ENCODE data around the gene ZYG11A.
"Not testable (repeated sequence)": the region's sequence is repeated elsewhere in the genome, so short reads cannot be mapped to it uniquely, and the experiment has no call there.

Gene ZYG11A

DNA sequence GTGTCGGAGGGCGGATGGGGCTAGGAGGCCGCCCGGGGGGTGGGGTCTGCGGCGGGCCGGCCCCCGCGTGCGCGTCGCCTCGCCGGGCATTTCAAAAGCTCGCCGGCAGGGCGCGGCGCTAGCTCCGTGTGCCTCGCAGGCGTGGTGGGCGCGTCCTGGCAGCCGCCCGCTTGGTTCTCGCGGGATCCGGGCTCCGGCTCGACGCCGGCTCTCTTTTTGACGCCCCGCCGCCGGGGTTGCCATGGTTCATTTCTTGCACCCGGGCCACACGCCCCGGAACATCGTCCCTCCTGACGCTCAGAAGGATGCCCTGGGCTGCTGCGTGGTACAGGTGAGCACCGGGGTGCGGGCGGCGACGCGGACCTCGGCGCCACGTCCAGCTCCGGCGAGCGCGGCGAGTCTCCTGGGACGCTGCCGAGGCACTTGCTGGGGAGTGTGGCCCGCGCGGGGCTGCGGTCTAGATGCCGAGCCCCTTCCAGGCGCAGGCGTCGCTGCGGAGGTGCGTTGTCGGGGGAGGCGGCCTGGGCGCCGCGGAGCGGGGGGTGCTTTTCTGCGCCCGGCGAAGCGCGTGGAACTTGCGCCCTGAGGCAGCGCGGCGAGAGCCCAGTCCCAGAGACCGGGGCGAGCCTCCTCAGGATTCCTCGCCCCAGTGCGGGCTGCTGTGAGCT is at the start of gene ZYG11A:
Gene ZYG11A (plus strand): TSS at position 118 of the 668 bp plus-strand sequence. CDS start 124 bp downstream, at position 242.
- peak; percentile 71 for DNase-seq (ENCODE audit: low spot score)

DNA sequence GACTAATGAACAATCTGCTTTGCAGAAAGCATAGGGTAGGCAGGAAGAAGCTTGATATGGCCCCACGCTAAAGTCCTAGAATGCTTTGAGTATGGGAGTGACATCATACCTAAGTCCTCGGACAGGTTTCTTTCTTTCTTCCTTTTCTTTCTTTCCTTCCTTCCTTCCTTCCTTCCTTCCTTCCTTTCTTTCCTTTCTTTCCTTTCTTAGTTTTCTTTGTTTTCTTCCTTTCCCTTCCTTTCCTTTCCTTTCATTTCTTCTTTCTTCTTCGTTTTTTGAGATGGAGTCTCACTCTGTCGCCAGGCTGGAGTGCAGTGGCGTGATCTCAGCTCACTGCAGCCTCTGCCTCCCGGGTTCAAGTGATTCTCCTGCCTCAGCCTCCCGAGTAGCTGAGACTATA is 48.8 kb upstream of the ZYG11A start:
- DNase-seq (ENCODE audit: low spot score): not testable (repeated sequence)

DNA sequence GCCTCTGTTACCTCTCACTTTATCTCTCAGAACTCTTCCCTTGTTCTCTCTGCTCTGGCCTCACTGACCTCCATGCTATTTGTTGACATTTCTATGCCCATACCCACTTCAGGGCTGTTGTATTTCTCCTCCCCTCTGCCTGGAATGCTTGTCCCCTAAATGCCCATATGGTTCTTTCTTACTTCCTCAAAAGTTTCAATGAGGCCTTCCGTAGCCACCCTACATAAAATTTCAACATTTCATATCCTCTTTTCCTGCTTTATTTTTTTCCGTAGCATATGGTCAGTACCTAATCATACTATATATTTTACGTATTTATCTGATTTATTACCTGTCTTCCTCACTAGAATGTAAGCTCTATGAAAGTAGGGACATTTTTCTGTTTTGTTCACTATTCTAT is 47.1 kb upstream of the ZYG11A start:
- DNase-seq (ENCODE audit: low spot score): no peak

DNA sequence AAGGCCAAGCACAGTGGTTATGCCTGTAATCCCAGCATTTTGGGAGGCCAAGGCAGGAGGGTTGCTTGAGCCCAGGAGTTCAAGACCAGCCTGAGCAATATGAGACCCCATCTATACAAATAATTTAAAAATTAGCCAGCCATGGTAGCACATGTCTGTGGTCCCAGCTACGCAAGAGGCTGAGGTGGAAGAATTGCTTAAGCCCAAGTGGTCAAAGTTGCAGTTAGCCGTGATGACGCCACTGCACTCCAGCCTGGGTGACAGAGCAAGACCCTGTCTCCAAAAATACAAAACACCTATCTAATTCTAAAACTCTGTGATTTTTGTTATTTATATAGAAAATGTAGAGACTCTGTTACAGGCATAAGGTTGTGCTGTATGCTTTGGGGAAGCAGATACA is 44.2 kb upstream of the ZYG11A start:
- no peak for DNase-seq (ENCODE audit: low spot score)

DNA sequence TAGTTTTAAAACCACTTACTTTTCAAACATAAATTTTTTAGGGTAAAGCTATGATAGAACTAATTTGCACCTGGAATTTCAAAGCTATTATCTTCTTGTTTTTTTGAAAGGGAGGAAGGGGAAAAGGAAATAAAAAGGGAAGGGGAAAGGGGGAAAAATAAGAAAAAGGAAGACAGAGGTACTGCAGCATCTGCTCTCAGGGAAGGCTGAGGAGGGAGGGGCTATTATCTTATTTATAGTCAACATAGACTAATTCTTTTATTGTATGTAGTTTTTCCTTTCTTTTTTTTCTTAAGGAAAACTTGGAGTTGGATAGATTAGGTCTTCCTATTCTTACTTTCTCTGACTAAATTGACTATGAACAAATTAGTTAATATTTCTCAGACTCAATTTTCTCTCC is 41.5 kb upstream of the ZYG11A start:
- DNase-seq (ENCODE audit: low spot score): no peak

DNA sequence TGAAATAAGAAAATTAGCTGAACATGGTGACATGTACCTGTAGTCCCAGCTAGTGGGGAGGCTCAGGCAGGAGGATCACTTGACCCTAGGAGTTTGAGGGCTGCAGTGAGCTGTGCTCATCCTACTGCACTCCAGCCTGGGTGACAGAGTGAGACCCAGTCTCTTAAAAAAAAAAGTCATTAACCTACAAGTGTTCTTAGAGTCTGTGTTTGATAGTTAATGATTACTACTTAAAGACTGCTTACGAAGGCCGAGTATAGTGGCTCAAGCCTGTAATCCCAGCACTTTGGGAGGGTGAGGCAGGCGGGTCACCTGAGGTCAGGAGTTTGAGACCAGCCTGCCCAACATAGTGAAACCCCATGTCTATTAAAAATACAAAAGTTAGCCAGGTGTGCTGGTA is 38.5 kb upstream of the ZYG11A start:
- not testable (repeated sequence) for DNase-seq (ENCODE audit: low spot score)

DNA sequence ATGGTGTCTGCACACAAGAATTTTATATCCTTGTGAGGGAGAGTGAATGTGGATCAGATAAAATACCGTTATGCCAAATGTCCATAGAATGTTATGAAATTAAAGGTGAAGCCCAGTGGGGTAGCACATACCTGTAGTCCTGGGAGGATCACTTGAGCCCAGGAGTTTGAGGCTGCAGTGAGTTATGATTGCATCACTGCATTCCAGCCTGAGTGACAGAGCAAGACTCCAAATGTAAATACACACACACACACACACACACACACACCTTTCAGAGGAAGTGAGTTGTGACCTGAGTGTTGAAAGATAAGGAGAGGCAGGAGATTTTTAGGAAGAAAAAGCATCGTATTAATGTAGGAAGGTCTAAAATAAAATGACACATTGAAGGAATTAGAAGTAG is 28.1 kb upstream of the ZYG11A start:
- DNase-seq (ENCODE audit: low spot score): no peak

DNA sequence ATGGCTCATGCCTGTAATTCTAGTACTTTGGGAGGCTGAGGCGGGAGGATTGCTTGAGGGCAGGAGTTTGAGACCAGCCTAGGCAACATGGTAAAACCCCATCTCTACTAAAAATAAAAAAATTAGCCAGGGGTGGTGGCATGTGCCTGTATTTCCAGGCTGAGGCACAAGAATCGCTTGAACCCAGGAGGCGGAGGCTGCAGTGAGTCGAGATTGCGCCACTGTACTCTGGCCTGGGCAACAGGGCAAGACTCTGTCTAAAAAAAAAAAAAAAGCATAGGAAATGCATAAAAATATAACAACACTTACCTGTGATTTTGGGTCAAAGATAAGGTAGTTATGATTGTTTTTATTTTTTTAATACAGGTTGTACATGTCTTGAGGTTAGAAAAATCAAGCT is 21.7 kb upstream of the ZYG11A start:
- DNase-seq (ENCODE audit: low spot score): not testable (repeated sequence)

DNA sequence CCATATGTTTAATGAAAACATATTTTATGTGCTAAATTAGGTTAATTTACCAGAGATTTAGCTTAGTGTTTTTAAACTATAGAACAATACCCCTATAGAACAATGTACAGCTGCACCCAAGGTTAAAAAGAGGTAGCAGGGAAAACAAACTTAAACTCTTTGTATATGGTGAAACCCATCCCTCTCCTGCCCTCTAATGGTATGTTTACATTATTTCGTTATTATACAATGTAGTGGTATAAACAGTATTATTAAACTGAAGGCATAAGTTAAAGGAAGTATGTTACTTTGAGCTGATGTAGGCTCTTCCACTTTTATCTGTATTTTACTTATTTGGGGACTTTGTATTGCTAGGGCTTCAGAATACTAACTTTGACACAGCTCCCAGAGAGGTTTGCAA is 16.7 kb upstream of the ZYG11A start:
- DNase-seq (ENCODE audit: low spot score): no peak

DNA sequence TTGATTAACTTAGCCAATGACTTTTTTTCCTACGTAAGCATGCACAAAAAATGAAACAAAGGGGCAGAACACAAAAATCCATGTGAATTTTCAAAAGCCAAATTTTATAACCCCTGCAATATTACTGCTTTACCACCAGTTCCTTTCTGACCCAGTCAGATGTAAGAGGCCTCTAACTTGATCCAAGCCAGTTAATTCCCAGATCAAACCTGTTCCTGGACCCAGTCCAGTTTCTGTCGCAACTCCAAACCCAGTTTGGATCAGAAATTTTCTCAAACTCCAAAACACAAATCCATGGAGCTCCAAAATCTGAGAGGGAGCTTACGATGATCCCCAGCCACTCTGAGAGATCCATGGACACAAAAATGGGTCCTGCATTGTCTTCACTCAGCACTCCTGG is 7.8 kb upstream of the ZYG11A start:
- no peak for DNase-seq (ENCODE audit: low spot score)

DNA sequence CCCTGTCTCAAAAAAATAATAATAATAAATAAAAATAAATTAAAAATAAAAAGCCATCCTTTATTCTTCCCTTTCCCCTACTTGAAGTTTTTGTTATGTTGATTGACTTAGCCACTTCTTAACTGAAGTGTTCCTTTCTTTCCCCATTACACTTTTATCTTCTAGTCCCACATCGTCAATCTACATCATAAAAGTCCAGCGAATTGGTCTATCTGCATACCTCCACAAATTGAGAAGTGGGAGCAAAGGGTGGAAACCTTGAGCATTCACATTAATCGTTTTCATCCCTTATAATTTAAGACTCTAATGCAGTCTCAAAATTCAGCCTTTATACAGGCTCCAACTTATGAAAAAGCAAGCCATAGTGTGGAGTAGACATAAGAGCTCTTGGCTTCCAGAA is 6.5 kb upstream of the ZYG11A start:
- DNase-seq (ENCODE audit: low spot score): no peak

DNA sequence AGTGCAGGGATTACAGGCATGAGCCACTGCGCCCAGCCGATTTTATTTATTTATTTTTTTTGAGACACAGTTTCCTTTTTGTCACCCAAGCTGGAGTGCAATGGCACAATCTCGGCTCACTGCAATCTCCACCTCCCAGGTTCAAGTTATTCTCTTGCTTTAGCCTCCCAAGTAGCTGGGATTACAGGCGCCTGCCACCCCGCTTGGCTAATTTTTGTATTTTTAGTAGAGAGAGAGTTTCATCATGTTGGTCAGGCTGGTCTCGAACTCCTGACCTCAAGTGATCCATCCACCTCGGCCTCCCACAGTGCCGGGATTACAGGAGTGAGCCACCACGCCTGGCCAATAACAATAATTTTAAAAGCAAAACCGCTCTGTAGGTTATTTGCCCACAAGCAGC is 3.4 kb upstream of the ZYG11A start:
- not testable (repeated sequence) for DNase-seq (ENCODE audit: low spot score)

DNA sequence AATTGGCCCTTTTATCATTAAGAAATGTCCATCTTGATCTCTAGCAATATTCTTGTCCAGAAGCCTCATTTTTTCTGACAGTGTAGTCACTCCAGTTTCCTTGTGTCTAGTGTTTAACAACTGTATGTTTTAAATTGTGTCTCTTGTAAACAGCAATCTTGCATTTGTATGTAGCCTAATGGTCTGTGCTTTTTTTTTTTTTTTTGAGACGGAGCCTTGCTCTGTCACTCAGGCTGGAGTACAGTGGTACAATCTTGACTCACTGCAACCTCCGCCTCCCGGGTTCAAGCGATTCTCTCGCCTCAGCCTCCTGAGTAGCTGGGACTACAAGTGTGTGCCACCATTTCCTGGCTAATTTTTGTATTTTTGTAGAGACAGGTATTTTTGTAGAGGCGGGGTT is 2.6 kb downstream of the ZYG11A start:
- DNase-seq (ENCODE audit: low spot score): not testable (repeated sequence)

DNA sequence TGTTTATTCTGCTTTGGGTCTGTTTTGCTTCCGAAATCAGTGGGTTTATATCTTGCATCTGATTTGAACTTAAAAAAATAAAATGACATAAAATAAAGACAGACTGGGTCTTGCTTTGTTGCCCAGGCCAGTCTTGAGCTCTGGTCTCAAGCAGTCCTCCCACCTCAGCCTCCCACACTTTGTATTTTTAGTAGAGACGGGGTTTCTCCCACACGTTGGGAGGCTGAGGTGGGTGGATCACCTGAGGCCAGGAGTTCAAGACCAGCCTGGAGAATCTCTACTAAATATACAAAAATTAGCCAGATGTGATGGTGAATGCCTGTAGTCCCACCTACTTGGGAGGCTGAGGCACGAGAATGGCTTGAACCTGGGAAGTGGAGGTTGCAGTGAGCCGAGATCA is 5.9 kb downstream of the ZYG11A start:
- DNase-seq (ENCODE audit: low spot score): no peak

DNA sequence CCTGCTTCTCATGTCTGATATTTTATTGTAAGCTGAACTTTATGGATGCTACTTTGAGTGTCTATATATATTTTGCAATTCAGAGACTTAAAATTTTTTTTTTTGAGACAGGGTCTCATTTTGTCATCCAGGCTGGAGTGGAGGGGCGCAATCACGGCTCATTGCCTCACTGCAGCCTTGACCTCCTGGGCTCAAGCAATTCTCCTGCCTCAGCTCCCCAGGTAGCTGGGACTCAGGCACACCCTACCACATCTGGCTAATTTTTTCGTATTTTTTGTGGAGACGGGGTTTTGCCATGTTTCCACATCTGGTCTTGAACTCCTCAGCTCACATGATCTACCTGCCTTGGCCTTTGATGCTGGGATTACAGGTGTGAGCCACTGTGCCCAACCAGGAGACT is 8.4 kb downstream of the ZYG11A start:
- no peak for DNase-seq (ENCODE audit: low spot score)

DNA sequence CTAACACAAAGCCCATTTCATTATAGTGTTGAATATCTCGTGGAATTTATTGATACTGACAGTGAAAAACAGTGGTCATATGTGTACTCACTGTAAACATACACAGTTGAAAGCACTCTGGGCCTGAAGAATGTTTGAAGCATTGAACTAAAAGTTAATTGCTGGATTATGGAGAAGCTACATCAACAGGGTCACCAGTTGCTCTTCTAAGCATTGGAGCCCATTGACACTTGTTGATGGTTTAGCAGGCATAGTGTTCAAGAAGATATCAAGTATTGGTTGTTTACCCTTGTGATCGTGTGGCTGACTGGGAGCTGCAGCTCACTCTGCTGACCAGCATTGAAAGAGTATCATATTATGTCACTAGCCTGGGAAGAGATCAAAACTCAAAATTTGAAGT is 10.3 kb downstream of the ZYG11A start:
- no peak for DNase-seq (ENCODE audit: low spot score)

DNA sequence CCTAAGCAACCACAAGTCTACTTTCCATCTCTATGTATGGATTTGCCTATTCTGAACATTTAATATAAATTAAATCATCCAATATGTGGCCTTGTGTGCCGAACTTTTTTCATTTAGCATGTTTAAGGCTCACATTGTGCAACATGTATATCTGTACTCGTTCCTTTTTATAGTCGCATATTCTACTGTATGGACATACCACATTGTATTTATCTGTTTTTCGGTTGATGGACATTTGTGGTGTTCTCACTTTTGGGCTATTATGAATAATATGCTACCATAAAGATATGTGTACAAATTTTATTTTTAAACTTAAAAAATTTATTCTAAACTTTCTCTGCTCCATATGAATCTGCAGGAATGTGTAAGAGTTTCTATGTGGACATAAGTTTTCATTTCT is 13.0 kb downstream of the ZYG11A start:
- no peak for DNase-seq (ENCODE audit: low spot score)

DNA sequence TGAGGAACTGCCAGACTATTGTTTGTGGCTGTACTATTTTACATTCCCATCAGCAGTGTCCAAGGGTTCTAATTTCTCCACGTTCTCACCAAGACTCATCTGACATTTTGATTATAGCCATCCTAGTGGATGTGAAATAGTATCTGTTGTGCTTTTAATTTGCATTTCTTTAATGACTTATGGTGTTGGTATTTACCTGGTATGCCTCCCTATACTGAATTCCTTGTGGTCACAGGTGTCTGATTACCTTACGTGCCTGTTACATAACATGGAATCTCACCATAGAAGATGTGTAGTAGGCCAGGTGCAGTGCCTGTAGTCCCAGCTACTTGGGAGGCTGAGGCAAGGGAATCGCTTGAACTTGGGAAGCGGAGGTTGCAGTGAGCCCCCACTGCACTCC is 13.5 kb downstream of the ZYG11A start:
- no peak for DNase-seq (ENCODE audit: low spot score)

DNA sequence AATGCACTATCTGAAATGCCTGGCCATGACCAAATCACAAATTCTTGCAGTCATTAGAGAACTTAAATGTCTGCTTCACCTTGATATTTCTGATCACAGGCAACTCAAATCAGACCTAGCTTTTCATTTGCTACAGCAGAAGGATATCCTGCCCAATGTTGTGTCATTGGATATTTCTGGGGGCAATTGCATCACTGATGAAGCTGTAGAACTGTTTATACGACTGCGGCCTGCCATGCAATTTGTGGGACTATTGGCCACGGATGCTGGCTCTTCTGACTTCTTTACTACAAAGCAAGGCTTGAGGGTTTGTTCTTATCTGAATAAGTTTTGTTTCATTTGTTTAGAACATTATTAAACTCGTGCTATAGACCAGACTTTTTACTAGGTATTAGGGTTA is 14.9 kb downstream of the ZYG11A start:
- no peak for DNase-seq (ENCODE audit: low spot score)

DNA sequence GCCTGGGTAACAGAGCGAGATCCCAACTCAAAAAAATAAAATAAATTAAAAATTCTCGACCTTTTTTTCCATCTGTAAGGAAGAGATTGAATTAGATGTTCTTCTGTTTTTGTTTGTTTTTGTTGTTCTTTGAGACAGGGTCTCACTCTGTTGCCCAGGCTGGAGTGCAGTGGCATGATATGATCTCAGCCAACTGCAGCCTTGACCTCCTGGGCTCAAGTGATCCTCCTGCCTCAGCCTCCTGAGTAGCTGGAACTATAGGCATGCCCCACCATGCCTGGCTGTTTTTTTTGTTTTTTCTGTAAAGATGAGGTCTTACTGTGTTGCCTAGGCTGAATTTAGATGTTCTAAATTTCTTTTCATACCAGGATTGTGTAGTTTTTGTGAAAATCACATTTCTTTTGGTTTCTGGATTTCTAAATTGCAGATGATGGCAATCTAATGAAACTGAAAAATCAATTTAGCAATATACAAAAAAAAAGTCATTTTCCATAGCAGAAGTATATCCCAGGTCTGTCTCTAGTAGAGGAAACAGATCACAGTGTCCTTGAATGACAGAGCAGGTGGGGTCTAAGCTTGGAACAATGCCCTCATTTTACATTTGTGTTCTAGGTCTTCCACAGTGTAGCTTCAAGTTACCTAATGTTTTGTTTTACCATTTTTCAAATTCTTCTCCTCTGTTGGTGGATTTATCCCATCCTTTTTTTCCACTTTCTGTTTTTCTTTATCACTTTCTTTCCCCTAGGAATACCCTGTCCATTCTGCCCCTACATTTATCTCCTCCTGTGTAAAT is 20.3 kb downstream of the ZYG11A start:
- no peak for DNase-seq (ENCODE audit: low spot score)

DNA sequence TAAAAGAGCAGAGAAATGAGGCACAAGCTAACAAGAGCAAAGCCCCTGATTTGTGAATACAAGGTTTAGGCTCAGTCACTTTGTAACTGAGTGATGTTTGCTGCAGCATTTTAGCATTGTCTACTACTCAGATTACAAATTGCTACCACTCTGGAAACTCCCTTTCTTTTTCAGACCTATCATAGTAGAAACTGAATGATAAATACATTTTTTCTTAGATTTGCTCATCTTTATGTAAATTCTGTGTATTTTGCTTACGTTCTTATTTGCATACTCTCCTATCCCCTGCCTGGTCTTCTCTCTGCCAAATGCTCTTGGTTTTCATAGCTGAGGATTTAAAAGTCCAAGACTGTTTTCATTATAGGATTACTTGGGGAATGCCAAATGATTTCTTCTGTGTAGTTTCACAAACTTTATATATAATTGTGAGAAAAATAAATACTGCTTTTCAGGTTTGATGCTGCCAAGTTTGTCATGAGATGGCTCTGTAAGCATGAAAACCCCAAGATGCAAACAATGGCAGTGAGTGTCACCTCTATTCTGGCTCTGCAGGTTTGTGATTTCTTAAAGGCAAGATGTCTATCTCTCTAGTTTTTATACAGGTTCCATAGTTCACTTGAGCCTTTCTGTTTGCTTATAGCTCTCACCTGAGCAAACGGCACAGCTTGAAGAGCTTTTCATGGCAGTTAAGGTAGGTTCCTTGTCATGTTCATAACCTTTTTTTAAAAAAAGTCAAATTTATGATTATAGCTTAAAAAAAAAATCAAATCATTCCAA is 24.7 kb downstream of the ZYG11A start:
- DNase-seq (ENCODE audit: low spot score): no peak

DNA sequence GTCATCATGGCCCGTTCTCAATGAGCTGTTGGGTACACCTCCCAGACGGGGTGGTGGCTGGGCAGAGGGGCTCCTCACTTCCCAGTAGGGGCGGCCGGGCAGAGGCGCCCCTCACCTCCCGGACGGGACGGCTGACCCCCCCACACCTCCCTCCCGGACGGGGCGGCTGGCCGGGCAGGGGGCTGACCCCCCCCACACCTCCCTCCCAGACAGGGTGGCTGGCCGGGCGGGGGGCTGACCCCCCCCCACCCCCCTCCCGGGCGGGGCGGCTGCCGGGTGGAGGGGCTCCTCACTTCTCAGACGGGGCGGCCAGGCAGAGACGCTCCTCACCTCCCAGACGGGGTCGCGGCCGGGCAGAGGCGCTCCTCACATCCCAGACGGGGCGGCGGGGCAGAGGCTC is 27.2 kb downstream of the ZYG11A start:
- not testable (repeated sequence) for DNase-seq (ENCODE audit: low spot score)

DNA sequence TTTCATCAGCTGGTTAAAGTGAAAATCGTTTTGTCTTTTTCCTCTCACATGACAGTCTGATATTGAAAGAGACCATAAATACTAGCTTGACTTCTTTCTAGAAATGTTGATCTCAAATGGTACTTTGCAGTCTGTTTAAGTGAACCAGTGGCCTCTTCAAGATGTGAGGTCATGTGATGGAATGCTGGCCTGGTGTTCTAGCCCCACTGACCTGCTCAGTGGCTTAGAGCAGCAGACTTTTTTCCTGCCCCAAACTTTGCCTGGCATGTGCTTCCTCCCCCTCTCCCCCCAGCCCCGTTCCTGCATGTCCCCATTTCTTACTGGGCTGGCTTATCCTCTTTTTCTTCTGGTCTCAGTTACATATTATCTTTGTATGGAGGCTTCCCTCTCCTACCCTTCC is 34.3 kb downstream of the ZYG11A start:
- no peak for DNase-seq (ENCODE audit: low spot score)
